Endometrial microvascular endothelial cells (primary cell): ENCODE measurements around the gene GRM7. TPM values are rescaled to one million over a fixed set of nuclear protein-coding genes. Genes with fewer than 3 reads are reported as not detected.

Source experiments
- in situ Hi-C: cut with HindIII; loops from 2 replicates; pipeline ENCODE4 v1.10.0; 2017; ENCODE audit warnings: low sequenced_read_pairs, low pct_unique_long_range_greater_than_20kb; ENCODE audit errors: inconsistent ontology term
- total RNA-seq: library from RNA; depleted of rRNA; stranded (reverse); fragments of >200 nt; gene quantifications from one replicate; pipeline ENCODE4 v1.2.3, GENCODE V29; 2015; ENCODE audit errors: inconsistent ontology term

Gene GRM7
- total RNA-seq, 1 donor from 2014 or later, result not detected

- in situ Hi-C loops, result no loop called here
Observed at GRCh38 chr3:7760718-7761117, 899.8 kb downstream of the GRM7 start.

DNA sequence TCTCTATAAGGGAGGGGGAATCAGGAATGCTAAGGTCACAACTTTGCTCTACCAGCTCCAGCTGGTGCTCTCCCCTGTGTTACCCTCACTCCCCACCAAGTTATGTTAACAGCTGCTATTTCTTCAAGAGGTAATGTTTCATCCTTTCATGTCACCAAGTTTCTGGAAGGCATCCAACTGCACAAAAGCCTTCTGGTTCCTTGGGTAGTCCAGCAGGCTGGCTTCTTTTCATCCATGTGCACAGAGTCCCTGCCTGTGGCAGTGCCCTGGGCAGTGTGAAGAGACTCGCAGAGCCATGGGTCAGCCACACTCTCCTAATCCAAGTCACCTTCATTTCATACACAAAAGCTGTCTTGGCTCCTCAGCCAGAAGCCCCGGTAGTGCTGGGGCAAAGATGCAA, 903.2 kb downstream of the GRM7 start:
- in situ Hi-C loops, result no loop called here

DNA sequence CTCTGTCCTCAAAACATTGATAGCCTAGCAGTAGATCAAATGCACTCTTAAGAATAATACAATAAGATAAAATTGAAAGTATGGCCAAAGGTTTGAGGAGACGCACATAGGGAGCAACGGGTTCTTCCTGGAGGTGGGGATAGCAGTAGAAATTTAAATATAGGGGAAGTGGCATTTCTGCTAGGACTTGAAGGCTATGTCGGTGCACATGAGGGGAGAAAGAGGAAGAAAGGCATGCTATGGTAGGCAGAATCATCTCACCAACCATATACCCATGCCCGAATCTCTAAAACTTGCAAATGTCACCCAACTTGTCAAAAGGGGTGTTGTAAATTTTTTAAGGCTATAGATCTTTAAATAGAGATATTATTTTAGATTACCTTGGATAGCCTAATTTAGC, 905.6 kb downstream of the GRM7 start:
- in situ Hi-C loops, result no loop called here

DNA sequence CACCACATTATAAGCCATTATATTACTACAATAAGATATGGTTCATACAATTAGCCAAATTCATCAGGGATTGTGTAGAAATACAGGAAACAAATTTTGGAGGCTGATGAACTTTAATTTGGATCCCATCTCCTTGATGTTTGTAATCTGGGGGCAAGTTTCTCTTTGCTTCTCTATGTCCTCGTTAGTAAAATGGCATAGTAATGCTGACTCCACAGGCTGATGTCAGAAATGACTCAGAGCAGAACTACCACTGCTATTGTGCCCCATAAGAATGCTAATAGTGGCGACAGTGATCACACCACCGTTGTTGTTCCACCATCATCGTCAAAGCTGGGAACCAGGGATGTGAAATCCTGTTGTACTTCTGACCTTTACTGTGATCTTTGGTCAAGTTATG, 918.4 kb downstream of the GRM7 start:
- in situ Hi-C loops, result no loop called here

GRCh38 chr3:7781395-7781794, 920.5 kb downstream of the GRM7 start:
- in situ Hi-C loops, result no loop called here

DNA sequence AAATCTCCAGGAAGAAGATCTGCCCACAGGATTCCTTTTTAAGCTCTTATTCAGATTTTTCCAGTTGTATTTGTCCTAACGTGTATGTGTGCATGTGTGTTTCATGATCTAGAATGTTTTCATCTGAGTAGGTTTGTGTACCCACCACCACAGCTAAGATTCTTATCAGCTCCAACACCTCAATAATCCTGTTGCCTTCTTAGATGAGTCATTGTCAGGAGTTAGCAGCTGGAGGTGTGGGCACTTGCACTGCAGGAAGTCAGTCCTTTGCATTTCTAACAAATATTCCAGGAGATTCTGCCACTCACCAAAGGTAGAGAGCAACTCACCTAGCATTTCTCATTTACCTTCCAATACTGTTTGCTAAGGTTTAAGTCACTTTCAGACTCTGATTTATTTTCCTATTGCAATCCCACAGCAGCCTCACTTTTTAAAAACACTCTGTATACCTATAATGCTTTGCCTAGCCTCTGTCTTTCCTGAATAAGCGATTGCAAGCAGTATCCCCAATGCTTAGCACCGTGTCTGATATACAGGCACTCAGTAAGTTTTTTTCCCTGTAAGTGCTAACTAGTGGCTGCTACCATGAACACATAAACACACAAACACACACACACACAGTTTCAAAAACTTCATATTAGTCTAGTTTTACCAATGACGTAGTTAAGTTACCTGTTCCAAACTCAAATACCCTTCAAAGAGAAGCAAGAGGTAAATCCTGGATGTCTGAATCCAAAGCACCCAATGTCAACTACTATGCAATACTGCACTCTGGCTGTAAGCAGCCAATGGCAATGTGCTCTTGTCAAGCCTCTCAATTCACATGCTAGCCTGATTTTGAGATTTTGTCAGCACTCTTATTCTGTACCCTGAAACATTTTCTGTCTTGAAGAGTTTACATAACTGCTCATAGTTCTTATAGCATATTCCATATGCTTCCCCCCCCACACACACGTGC, 927.2 kb downstream of the GRM7 start:
- in situ Hi-C loops, result no loop called here

GRCh38 chr3:7788881-7789280, 928.0 kb downstream of the GRM7 start:
- in situ Hi-C loops, result no loop called here

- in situ Hi-C loops, result no loop called here
Observed at GRCh38 chr3:7789324-7789723, 928.4 kb downstream of the GRM7 start.

GRCh38 chr3:7790141-7790540, 929.2 kb downstream of the GRM7 start:
- in situ Hi-C loops, result no loop called here
